H1 (cell line): ENCODE measurements around the gene PKIB. TPM values are rescaled to one million over a fixed set of nuclear protein-coding genes. Genes with fewer than 3 reads are reported as not detected.

Experiments used
- CTCF ChIA-PET: fragments of 300-600 bp; sonication (Branson Sonifier 250); formaldehyde crosslinking; loops from one replicate; lab custom pipeline; 2021; ENCODE audit not compliant: partially characterized antibody; lab: Charles Lee
- POLR2A ChIA-PET: fragments of 300-600 bp; sonication (Branson Sonifier 250); formaldehyde crosslinking; loops from one replicate; lab custom pipeline; 2021; ENCODE audit warnings: inconsistent platforms; ENCODE audit not compliant: partially characterized antibody; lab: Charles Lee
- DNase-seq, 2 experiments: peaks; one replicate each; pipeline versions ENCODE4 v3.0.0 to v3.0.0-alpha.2; 2010 to 2022; ENCODE audit warnings: low spot score in 2 of 2, low read depth in 1 of 2, mixed read lengths in 1 of 2
- FAIRE-seq: peaks from 2 replicates; lab custom pipeline; 2011; peaks lifted over from hg19 to GRCh38; lab: Jason Lieb, UNC
- H2AFZ ChIP-seq: 2 replicates; pipeline ENCODE4 v1.8.1; 2012; ENCODE audit warnings: low read length, inconsistent platforms
- H2AK5ac ChIP-seq: 2 replicates; pipeline ENCODE4 v1.6.1; 2013; ENCODE audit warnings: low read depth, low read length
- H2BK120ac ChIP-seq: replicated peaks from 2 replicates; pipeline ENCODE3; 2013; ENCODE audit warnings: low read depth, low read length, inconsistent platforms
- H2BK12ac ChIP-seq: 2 replicates; pipeline ENCODE4 v1.6.1; 2013; ENCODE audit warnings: low read depth, low read length
- H2BK15ac ChIP-seq: 2 replicates; pipeline ENCODE4 v1.6.1; 2013; ENCODE audit warnings: low read length
- H2BK20ac ChIP-seq: 2 replicates; pipeline ENCODE4 v1.6.1; 2013; ENCODE audit warnings: low read length
- H2BK5ac ChIP-seq: 2 replicates; pipeline ENCODE4 v1.6.1; 2013; ENCODE audit warnings: low read depth, low read length
- H3K14ac ChIP-seq: 2 replicates; pipeline ENCODE4 v1.6.1; 2013; ENCODE audit warnings: inconsistent platforms; ENCODE audit not compliant: insufficient read length
- H3K18ac ChIP-seq: 2 replicates; pipeline ENCODE4 v1.6.1; 2013; ENCODE audit warnings: low read length; ENCODE audit errors: extremely low read depth
- H3K23ac ChIP-seq: 2 replicates; pipeline ENCODE4 v1.6.1; 2013; ENCODE audit warnings: inconsistent platforms; ENCODE audit not compliant: insufficient read length
- H3K23me2 ChIP-seq: 2 replicates; pipeline ENCODE4 v1.6.1; 2013; ENCODE audit warnings: low read depth, low read length
- H3K27ac ChIP-seq: 2 replicates; pipeline ENCODE4 v1.6.1; 2011; ENCODE audit warnings: low read depth, low read length, inconsistent platforms
- H3K27me3 ChIP-seq, 4 experiments: replicated peaks in 1 of 4; 1 replicate in 1 of 4; 2 replicates in 3 of 4; pipeline versions ENCODE4 v1.6.1 to v1.8.1; 2011 to 2013; ENCODE audit warnings: low read length in 3 of 4, mild to moderate bottlenecking in 3 of 4, inconsistent platforms in 2 of 4, mixed read lengths in 2 of 4, moderate library complexity in 1 of 4; ENCODE audit not compliant: control insufficient read depth in 3 of 4, insufficient read depth in 3 of 4; ENCODE audit errors: extremely low read depth in 1 of 4
- H3K36me3 ChIP-seq, 4 experiments: 2 replicates each; pipeline versions ENCODE4 v1.6.1 to v1.8.1; 2011 to 2013; ENCODE audit warnings: mild to moderate bottlenecking in 4 of 4, low read length in 3 of 4, moderate library complexity in 2 of 4, control low read depth in 1 of 4, inconsistent platforms in 1 of 4; ENCODE audit not compliant: insufficient read depth in 4 of 4, control insufficient read depth in 2 of 4
- H3K4ac ChIP-seq: replicated peaks from 2 replicates; pipeline ENCODE3; 2013; ENCODE audit warnings: low read length, low read depth, mixed read lengths, inconsistent platforms; ENCODE audit not compliant: insufficient read length
- H3K4me1 ChIP-seq, 4 experiments: replicated peaks in 1 of 4; 1 replicate in 1 of 4; 2 replicates in 3 of 4; pipeline versions ENCODE4 v1.6.1 to v1.8.1; 2011 to 2013; ENCODE audit warnings: low read length in 3 of 4, inconsistent platforms in 2 of 4, mixed read lengths in 1 of 4; ENCODE audit not compliant: insufficient read depth in 4 of 4, control insufficient read depth in 3 of 4
- H3K4me2 ChIP-seq, 2 experiments: 2 replicates each; pipeline versions ENCODE4 v1.6.1 to v1.8.1; 2011 to 2013; ENCODE audit warnings: low read depth in 2 of 2, low read length in 2 of 2, control low read depth in 1 of 2, inconsistent platforms in 1 of 2, mild to moderate bottlenecking in 1 of 2; ENCODE audit not compliant: insufficient read depth in 1 of 2
- H3K4me3 ChIP-seq, 4 experiments: fragments of 200-600, 300-600 bp in 1 of 4; sonication (generic), shearing (Covaris generic), sonication (Bioruptor Twin) in 1 of 4; 2 replicates each; pipeline versions ENCODE4 v1.5.1 to v1.8.1; 2011 to 2016; ENCODE audit warnings: low read length in 4 of 4, low read depth in 3 of 4, control low read depth in 2 of 4, inconsistent platforms in 2 of 4, mild to moderate bottlenecking in 2 of 4, mixed read lengths in 1 of 4, moderate library complexity in 1 of 4; ENCODE audit not compliant: insufficient read depth in 2 of 4; ENCODE audit errors: extremely low read depth in 1 of 4
- H3K56ac ChIP-seq: replicated peaks from 2 replicates; pipeline ENCODE3; 2013; ENCODE audit warnings: low read depth, mild to moderate bottlenecking, mixed read lengths, low read length, inconsistent platforms; ENCODE audit not compliant: insufficient read length
- H3K79me1 ChIP-seq: 2 replicates; pipeline ENCODE4 v1.6.1; 2013; ENCODE audit warnings: low read depth, low read length, control low read depth
- H3K79me2 ChIP-seq, 2 experiments: 2 replicates each; pipeline versions ENCODE4 v1.6.1 to v1.8.1; 2012 to 2013; ENCODE audit warnings: low read length in 2 of 2, mild to moderate bottlenecking in 2 of 2, inconsistent platforms in 1 of 2; ENCODE audit not compliant: insufficient read depth in 2 of 2, control insufficient read depth in 1 of 2
- H3K9ac ChIP-seq, 4 experiments: replicated peaks in 1 of 4; 1 replicate in 1 of 4; 2 replicates in 3 of 4; pipeline versions ENCODE4 v1.6.1 to v1.8.1; 2011 to 2013; ENCODE audit warnings: low read depth in 3 of 4, low read length in 3 of 4, control low read depth in 2 of 4, mild to moderate bottlenecking in 2 of 4, moderate library complexity in 2 of 4, inconsistent platforms in 1 of 4; ENCODE audit errors: extremely low read depth in 1 of 4
- H3K9me3 ChIP-seq, 2 experiments: 2 replicates each; pipeline versions ENCODE4 v1.6.1 to v1.8.1; 2012 to 2013; ENCODE audit warnings: mild to moderate bottlenecking in 2 of 2, moderate library complexity in 2 of 2, control low read depth in 1 of 2, inconsistent platforms in 1 of 2, low read depth in 1 of 2, low read length in 1 of 2, mixed read lengths in 1 of 2; ENCODE audit not compliant: insufficient read depth in 2 of 2
- H4K20me1 ChIP-seq, 2 experiments: replicated peaks in 1 of 2; 2 replicates each; pipeline versions ENCODE3 to v1.8.1; 2011 to 2013; ENCODE audit warnings: inconsistent platforms in 2 of 2, low read length in 2 of 2, mild to moderate bottlenecking in 1 of 2; ENCODE audit not compliant: insufficient read depth in 2 of 2, control insufficient read depth in 1 of 2
- H4K5ac ChIP-seq: 2 replicates; pipeline ENCODE4 v1.6.1; 2013; ENCODE audit warnings: low read length, low read depth, mixed read lengths, inconsistent platforms; ENCODE audit not compliant: insufficient read length
- H4K8ac ChIP-seq: 2 replicates; pipeline ENCODE4 v1.8.0; 2013; ENCODE audit warnings: mild to moderate bottlenecking, moderate library complexity, low read length, inconsistent platforms; ENCODE audit not compliant: insufficient read depth; ENCODE audit errors: extremely low read depth
- H4K91ac ChIP-seq: replicated peaks from 2 replicates; pipeline ENCODE3; 2013; ENCODE audit warnings: low read length, mixed read lengths, inconsistent platforms; ENCODE audit not compliant: insufficient read length
- BCL11A ChIP-seq, 2 experiments: IDR thresholded peaks; one replicate each; pipeline ENCODE4 v1.6.1; 2011; ENCODE audit warnings: low read depth in 2 of 2, low read length in 2 of 2, mild to moderate bottlenecking in 2 of 2
- BRCA1 ChIP-seq: IDR thresholded peaks from 2 replicates; pipeline ENCODE4 v1.6.1; 2012; ENCODE audit warnings: low read depth, low read length, improper control_type of control experiment
- CTBP2 ChIP-seq: IDR thresholded peaks from 2 replicates; pipeline ENCODE4 v1.7.0; 2011; ENCODE audit warnings: borderline replicate concordance, mild to moderate bottlenecking, moderate library complexity, mixed read lengths, low read length; ENCODE audit not compliant: insufficient read depth, insufficient read length
- HDAC6 ChIP-seq: IDR thresholded peaks from one replicate; pipeline ENCODE4 v1.7.1; 2012; ENCODE audit warnings: low read depth, mild to moderate bottlenecking, inconsistent platforms, low read length, moderate library complexity
- JUND ChIP-seq: IDR thresholded peaks from 2 replicates; pipeline ENCODE4 v1.6.1; 2011; ENCODE audit warnings: mild to moderate bottlenecking, improper control_type of control experiment, low read length
- KDM5A ChIP-seq: fragments of 200-600 bp; IDR thresholded peaks from 2 replicates; pipeline ENCODE4 v1.7.1; 2012; ENCODE audit warnings: mild to moderate bottlenecking, low read length, inconsistent platforms, mixed read lengths
- NANOG ChIP-seq: IDR thresholded peaks from 2 replicates; pipeline ENCODE4 v1.6.1; 2011; ENCODE audit warnings: low read length, low read depth, mild to moderate bottlenecking, inconsistent platforms; ENCODE audit not compliant: insufficient read depth, poor library complexity, severe bottlenecking
- POLR2A ChIP-seq, 2 experiments: IDR thresholded peaks; 1 replicate in 1 of 2; 2 replicates in 1 of 2; pipeline ENCODE4 v1.6.1; 2011; ENCODE audit warnings: low read depth in 2 of 2, low read length in 2 of 2, mild to moderate bottlenecking in 2 of 2; ENCODE audit errors: control extremely low read depth in 1 of 2
- RAD21 ChIP-seq, 2 experiments: IDR thresholded peaks in 1 of 2; conservative IDR thresholded peaks in 1 of 2; 2 replicates each; pipeline ENCODE4 v1.6.1; 2011; ENCODE audit warnings: low read depth in 2 of 2, low read length in 2 of 2, improper control_type of control experiment in 1 of 2, inconsistent platforms in 1 of 2, mild to moderate bottlenecking in 1 of 2, moderate library complexity in 1 of 2
- RNF2 ChIP-seq: fragments of 200-900, 300-1000 bp; sonication (generic); IDR thresholded peaks from 2 replicates; pipeline ENCODE4 v1.7.1; 2016; ENCODE audit warnings: borderline replicate concordance, low read depth, mild to moderate bottlenecking, antibody characterized with exemption, low read length; ENCODE audit not compliant: poor library complexity, severe bottlenecking; ENCODE audit errors: missing control alignments
- RXRA ChIP-seq: IDR thresholded peaks from 2 replicates; pipeline ENCODE4 v1.6.1; 2011; ENCODE audit warnings: low read depth, mild to moderate bottlenecking, low read length, moderate library complexity; ENCODE audit not compliant: insufficient read depth
- TEAD4 ChIP-seq: IDR thresholded peaks from 2 replicates; pipeline ENCODE4 v1.6.1; 2012; ENCODE audit warnings: low read depth, low read length, inconsistent platforms, mixed read lengths
- WGBS, 2 experiments: shearing (Covaris generic) in 1 of 2; methylation state at CpG; one replicate each; pipeline versions ENCODE4 v1.1.6 to v1.1.7; 2013 to 2015; ENCODE audit warnings: low lambda C conversion rate in 2 of 2, mixed read lengths in 2 of 2, inconsistent platforms in 1 of 2, low coverage in 1 of 2, missing lambda C conversion rate in 1 of 2; ENCODE audit not compliant: insufficient replicate concordance in 2 of 2, insufficient coverage in 1 of 2, insufficient read length in 1 of 2; ENCODE audit errors: extremely low coverage in 1 of 2, missing lambda C conversion rate in 1 of 2; 5-methylcytosine and 5-hydroxymethylcytosine counted together
- polyA plus RNA-seq, 7 experiments: library from polyadenylated mRNA; depleted of rRNA in 3 of 7; stranded (reverse) in 5 of 7; unstranded in 2 of 7; fragments of >200 nt in 5 of 7; fragments of 200-250 nt in 2 of 7; gene quantifications; 1 replicate in 5 of 7; 2 replicates in 1 of 7; 4 replicates in 1 of 7; pipeline versions ENCODE4 v1.2.1 to v1.2.3, GENCODE V29; 2011 to 2013; ENCODE audit warnings: missing spikeins in 2 of 7, mixed read lengths in 2 of 7
- total RNA-seq: library from RNA; stranded (reverse); fragmentation: NEBNext Ultra II Directional; extraction: Animal tissue kit (Norgen Biotek cat#: 25700); gene quantifications from 2 replicates; pipeline ENCODE4 v1.2.1, GENCODE V29; 2021

The PKIB gene
- total and polyA plus RNA-seq, 2 of the 8 experiments (the other 6 are each of a cell fraction or from before 2014, with no cell fraction given), result 13.5 to 73.3 TPM

DNA sequence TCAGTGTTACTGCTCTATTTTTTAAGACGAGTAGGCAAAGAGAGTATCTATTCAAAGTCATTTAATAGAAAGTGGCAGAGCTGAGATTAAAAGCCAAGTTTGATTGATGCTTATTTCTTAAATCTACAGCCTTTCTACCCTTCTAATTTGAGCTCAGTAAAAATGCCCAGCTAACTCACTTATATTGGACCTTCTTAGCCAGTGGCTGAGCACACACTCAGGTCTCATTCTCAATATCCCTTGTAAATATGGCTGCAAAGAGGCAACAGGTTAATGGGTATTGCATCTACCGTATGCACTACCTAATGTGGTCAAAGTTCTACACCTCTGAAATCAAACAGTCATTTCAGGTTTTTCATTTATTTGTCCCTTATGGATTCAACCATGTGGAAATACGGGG, 6.7 kb downstream of the PKIB start:
- no peaks in the 10 kb centered on the region for H3K36me3 ChIP-seq
- H3K14ac ChIP-seq, result no peak overlapping the region
- no peak for FAIRE-seq
- no peak overlapping the region for H3K27ac ChIP-seq
- no peaks in the 10 kb centered on the region for H3K23me2 ChIP-seq
- no peak overlapping the region for H3K4me2 ChIP-seq
- no peak for TF ChIP-seq RAD21 (IDR thresholded peaks at IDR 0.05 in 1 of 2, conservative IDR thresholded peaks at IDR 0.05 in 1 of 2; ENCODE audit: low read depth in 2 of 2, low read length in 2 of 2)
- no peak for TF ChIP-seq CTBP2
- no peak for TF ChIP-seq BRCA1
- TF ChIP-seq NANOG, result no peak
- TF ChIP-seq JUND, result no peak
- no peak for TF ChIP-seq POLR2A (IDR thresholded peaks at IDR 0.05; ENCODE audit: control extremely low read depth in 1 of 2, low read depth in 2 of 2, low read length in 2 of 2)
- TF ChIP-seq TEAD4, result no peak
- TF ChIP-seq KDM5A, result no peak
- no peak for TF ChIP-seq RXRA
- TF ChIP-seq HDAC6, result no peak
- no peak for TF ChIP-seq BCL11A (IDR thresholded peaks at IDR 0.05; ENCODE audit: low read depth in 2 of 2, low read length in 2 of 2)
- TF ChIP-seq RNF2, result no peak
- ChIA-PET CTCF (interaction anchor here (1.3 to 3.0 kb wide), 2 partner anchors 12 to 18 kb away, joined by 4 to 12 read pairs; no protein-coding TSS in a partner anchor), POLR2A (no interaction called here)
- no peak overlapping the region for H2AK5ac ChIP-seq
- no peak overlapping the region for H3K18ac ChIP-seq
- no peak for DNase-seq
- H3K4me3 ChIP-seq, result no peak overlapping the region
- H3K9me3 ChIP-seq, result no peaks in the 10 kb centered on the region
- H4K5ac ChIP-seq, result no peak overlapping the region
- H3K79me1 ChIP-seq, result no peaks in the 10 kb centered on the region
- no peaks in the 10 kb centered on the region for H3K79me2 ChIP-seq
- H4K91ac ChIP-seq, result no peak overlapping the region
- no peak overlapping the region for H3K9ac ChIP-seq
- no peak overlapping the region for H3K56ac ChIP-seq
- WGBS, 2 experiments, result 84% methylated on average over 3 of the region's 3 CpGs; no CpG with 5 or more reads in 1 of the 2 experiments
- H3K4me1 ChIP-seq, result no peaks in the 10 kb centered on the region
- H2BK12ac ChIP-seq, result no peak overlapping the region
- H3K4ac ChIP-seq, result no peak overlapping the region
- no peak overlapping the region for H2AFZ ChIP-seq
- H3K23ac ChIP-seq, result no peak overlapping the region
- no peak overlapping the region for H2BK5ac ChIP-seq
- H2BK120ac ChIP-seq, result no peak overlapping the region
- H2BK20ac ChIP-seq, result no peak overlapping the region
- peaks cover 0 to under 1% (median under 1%) of the 10 kb centered on the region in 4 experiments; a peak in 2 of 7 replicates for H3K27me3 ChIP-seq
- H4K20me1 ChIP-seq, result no peaks in the 10 kb centered on the region
- H2BK15ac ChIP-seq, result no peak overlapping the region
- no peak overlapping the region for H4K8ac ChIP-seq
